KMS-11 (cell line): Measurements from ENCODE around the gene ECSCR.
A peak's percentile ranks its signal among the peaks of the same experiment; 100 is the strongest.
"Not testable (repeated sequence)": the region's sequence is repeated elsewhere in the genome, so short reads cannot be mapped to it uniquely, and the experiment has no call there.

Source experiments
- H2AFZ ChIP-seq: fragments of 200-600 bp; sonication (generic); 2 replicates; pipeline ENCODE4 v1.6.1; 2016; ENCODE audit warnings: antibody characterized with exemption, mixed run types, low read depth
- H3K27ac ChIP-seq: fragments of 200-600 bp; sonication (generic); 2 replicates; pipeline ENCODE4 v1.6.1; 2016; ENCODE audit warnings: mild to moderate bottlenecking, mixed run types
- H3K27me3 ChIP-seq: fragments of 200-600 bp; sonication (generic); 2 replicates; pipeline ENCODE4 v1.6.1; 2017; ENCODE audit warnings: mild to moderate bottlenecking, low read depth, mixed run types, moderate library complexity; ENCODE audit not compliant: insufficient read depth
- H3K36me3 ChIP-seq: fragments of 200-600 bp; sonication (generic); 2 replicates; pipeline ENCODE4 v1.6.1; 2017; ENCODE audit warnings: mild to moderate bottlenecking, mixed run types; ENCODE audit not compliant: insufficient read depth
- H3K4me1 ChIP-seq: fragments of 200-600 bp; sonication (generic); 2 replicates; pipeline ENCODE4 v1.6.1; 2016; ENCODE audit warnings: mild to moderate bottlenecking, low read depth, mixed run types; ENCODE audit not compliant: poor library complexity, severe bottlenecking
- H3K4me2 ChIP-seq: fragments of 200-600 bp; sonication (generic); 2 replicates; pipeline ENCODE4 v1.7.0; 2016; ENCODE audit warnings: mild to moderate bottlenecking, mixed run types
- H3K4me3 ChIP-seq: fragments of 200-600 bp; sonication (generic); IDR thresholded peaks from 2 replicates; pipeline ENCODE4 v1.6.1; 2017; ENCODE audit warnings: low read depth, low read length, mixed read lengths; ENCODE audit not compliant: insufficient read depth
- H3K79me2 ChIP-seq: fragments of 200-600 bp; sonication (generic); 2 replicates; pipeline ENCODE4 v1.6.1; 2016; ENCODE audit warnings: low read depth, mixed run types; ENCODE audit not compliant: insufficient read depth
- H3K9ac ChIP-seq: fragments of 200-600 bp; sonication (generic); 2 replicates; pipeline ENCODE4 v1.6.1; 2016; ENCODE audit warnings: mild to moderate bottlenecking, mixed run types
- H4K20me1 ChIP-seq: fragments of 200-600 bp; sonication (generic); 2 replicates; pipeline ENCODE4 v1.6.1; 2016; ENCODE audit warnings: mild to moderate bottlenecking, mixed run types; ENCODE audit not compliant: insufficient read depth
- TF ChIP-seq, protein P1 (sequence below): fragments of 200-600 bp; sonication (generic); conservative IDR thresholded peaks from 2 replicates; pipeline ENCODE4 v1.6.1; 2017; ENCODE audit warnings: low read depth, mild to moderate bottlenecking, antibody characterized with exemption, low read length, moderate library complexity, mixed read lengths

ECSCR gene

DNA sequence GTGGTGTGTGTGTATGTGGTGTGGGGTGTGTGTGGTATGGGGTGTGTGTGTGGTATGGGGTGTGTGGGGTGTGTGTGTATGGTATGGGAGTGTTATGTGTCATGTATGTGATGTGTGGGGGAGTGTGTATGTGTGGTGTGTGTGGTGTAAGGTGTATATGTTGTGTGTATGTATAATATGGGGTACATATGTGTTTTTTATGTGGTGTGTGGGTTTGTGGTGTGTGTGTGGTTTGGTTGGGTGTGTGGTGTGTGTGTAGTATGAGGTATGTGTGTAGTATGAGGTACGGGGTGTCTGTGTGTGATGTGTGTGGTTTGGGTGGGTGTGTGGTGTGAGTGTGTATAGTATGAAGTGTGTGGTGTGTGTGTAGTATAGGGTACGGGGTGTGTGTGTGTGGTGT, 11.4 kb downstream of the ECSCR start:
- Histone ChIP-seq H3K4me1 (no peaks in the 10 kb centered on the region), H2AFZ (no peak overlapping the region), H3K27ac (no peak overlapping the region), H3K4me2 (no peak overlapping the region), H3K36me3 (no peaks in the 10 kb centered on the region), H3K4me3 (no peak overlapping the region), H3K79me2 (no peaks in the 10 kb centered on the region), H3K27me3 (peaks cover 3% of the 10 kb centered on the region; the same call in 1 of the 2 replicates), H4K20me1 (no peaks in the 10 kb centered on the region), H3K9ac (no peak overlapping the region)
- TF ChIP-seq, protein P1, sequence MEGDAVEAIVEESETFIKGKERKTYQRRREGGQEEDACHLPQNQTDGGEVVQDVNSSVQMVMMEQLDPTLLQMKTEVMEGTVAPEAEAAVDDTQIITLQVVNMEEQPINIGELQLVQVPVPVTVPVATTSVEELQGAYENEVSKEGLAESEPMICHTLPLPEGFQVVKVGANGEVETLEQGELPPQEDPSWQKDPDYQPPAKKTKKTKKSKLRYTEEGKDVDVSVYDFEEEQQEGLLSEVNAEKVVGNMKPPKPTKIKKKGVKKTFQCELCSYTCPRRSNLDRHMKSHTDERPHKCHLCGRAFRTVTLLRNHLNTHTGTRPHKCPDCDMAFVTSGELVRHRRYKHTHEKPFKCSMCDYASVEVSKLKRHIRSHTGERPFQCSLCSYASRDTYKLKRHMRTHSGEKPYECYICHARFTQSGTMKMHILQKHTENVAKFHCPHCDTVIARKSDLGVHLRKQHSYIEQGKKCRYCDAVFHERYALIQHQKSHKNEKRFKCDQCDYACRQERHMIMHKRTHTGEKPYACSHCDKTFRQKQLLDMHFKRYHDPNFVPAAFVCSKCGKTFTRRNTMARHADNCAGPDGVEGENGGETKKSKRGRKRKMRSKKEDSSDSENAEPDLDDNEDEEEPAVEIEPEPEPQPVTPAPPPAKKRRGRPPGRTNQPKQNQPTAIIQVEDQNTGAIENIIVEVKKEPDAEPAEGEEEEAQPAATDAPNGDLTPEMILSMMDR, result no peak

DNA sequence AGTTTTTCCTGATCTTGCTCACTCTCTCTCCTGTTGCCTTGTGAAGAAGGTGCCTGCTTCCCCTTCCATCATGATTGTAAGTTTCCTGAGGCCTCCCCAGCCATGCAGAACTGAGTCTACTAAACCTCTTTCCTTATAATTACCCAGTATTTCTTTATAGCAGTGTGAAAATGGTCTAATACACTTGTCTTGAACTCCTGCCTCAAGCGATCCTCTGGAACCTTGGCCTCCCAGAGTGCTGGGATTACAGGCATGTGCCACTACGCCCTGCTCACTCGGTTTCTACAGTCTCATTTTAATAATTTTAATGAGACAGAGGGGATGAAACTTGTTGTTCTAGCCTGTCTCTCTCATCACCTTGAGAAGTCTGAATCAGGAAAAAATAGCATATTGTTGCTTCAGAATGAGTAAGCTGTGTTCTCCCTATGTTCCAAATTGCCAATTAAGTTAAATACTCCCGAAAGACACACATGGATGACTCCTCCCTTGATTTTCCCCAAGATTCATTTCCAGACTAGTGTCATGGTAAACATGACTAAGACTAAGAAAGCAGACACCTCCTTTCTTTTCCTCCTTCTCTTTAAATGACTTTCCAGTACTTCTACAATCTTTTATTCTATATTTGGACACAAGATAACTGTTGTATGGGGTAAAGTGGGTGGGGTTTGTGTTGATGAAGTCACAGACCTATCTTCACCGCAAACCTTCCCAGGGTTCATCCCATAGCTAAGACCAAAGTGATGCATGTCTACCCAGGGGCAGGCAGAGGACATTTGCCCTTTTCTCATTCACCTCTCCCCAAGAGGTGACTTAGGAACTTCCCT, 15.4 kb downstream of the ECSCR start:
- Histone ChIP-seq H3K4me1 (no peaks in the 10 kb centered on the region), H3K27ac (no peak overlapping the region), H3K27me3 (0 out of 2 replicates have a peak, but pooled peaks cover 3% of the 10 kb centered on the region), H3K36me3 (no peaks in the 10 kb centered on the region), H3K4me3 (no peak overlapping the region), H4K20me1 (no peaks in the 10 kb centered on the region), H3K9ac (no peak overlapping the region), H3K4me2 (no peak overlapping the region), H2AFZ (no peak overlapping the region), H3K79me2 (no peaks in the 10 kb centered on the region)
- TF ChIP-seq, protein P1, result no peak

DNA sequence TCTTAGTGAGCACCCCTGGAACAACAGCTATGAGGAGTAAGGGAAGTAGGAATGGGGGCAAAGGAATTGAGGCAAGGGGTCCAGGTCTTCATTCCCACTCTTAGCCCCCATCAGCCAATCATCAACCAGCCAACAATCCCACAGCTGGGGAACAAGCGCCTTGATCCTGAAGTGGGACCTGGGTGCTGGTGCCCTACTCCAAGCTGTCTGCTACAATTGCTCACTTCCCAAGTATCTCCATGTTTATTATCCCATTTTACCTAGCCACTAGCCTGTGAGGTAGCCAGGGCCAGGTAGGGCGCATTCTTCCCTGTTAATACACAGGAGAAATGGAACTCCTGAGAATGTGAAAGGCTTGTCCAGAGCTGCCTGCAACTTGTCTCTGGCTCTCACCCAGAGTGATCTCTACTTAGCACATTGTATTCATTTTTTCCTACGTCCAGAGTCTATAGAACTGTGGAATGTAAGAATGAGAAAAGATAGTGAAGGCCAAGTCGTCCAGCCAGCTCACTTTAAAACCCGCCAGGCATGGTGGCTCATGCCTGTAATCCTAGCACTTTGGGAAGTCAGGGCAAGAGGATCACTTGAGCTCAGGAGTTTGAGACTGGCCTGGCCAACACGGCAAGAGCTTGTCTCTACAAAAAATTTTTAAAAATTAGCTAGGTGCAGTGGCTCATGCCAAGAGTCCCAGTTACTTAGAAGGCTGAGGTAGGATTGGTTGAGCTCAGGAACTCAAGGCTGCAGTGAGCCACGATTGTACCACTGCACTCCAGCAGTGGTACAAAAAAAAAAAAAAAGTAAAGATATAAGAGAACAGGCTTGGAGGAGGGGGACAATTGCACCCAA, 17.0 kb downstream of the ECSCR start:
- TF ChIP-seq, protein P1, result no peak
- H4K20me1 ChIP-seq, result no peaks in the 10 kb centered on the region
- H3K27me3 ChIP-seq, result 0 out of 2 replicates have a peak, but pooled peaks cover 3% of the 10 kb centered on the region
- H3K4me2 ChIP-seq, result no peak overlapping the region
- H3K9ac ChIP-seq, result no peak overlapping the region
- H3K27ac ChIP-seq, result no peak overlapping the region
- no peaks in the 10 kb centered on the region for H3K36me3 ChIP-seq
- H3K79me2 ChIP-seq, result no peaks in the 10 kb centered on the region
- H3K4me3 ChIP-seq, result no peak overlapping the region
- no peaks in the 10 kb centered on the region for H3K4me1 ChIP-seq
- H2AFZ ChIP-seq, result no peak overlapping the region

DNA sequence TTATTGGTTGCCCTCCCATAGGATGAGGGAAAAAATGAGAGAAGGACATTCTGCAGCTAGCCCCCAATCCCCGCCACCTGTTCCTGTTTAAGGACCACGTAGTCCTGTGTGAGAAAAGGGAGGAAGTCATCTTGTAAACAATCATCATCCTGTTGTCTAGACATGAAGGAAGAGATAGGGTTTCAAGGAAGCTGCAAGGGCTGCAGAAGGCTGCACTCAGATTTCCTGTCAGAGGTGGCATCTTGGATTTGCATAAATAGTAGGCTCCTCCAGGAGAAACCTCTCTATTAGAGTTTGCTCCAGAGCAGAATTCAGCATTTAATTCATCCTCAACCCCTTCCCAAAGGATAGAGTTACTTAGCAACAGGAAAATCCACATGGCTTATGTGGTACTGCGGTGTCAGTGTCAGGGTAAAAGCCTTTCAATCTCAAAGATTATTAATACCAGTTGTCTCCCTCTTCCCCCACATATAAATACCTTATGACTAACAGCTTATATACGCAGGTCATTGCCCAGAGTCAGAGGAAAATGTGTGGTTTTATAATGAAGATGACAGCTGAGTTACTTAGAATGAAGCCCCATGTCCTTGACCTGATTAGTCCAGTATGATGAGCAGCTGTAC, 18.6 kb downstream of the ECSCR start:
- no peaks in the 10 kb centered on the region for H3K79me2 ChIP-seq
- TF ChIP-seq, protein P1, result no peak
- H3K4me2 ChIP-seq, result no peak overlapping the region
- no peaks in the 10 kb centered on the region for H4K20me1 ChIP-seq
- H3K4me3 ChIP-seq, result no peak overlapping the region
- H3K36me3 ChIP-seq, result no peaks in the 10 kb centered on the region
- H3K27ac ChIP-seq, result no peak overlapping the region
- no peak overlapping the region for H3K9ac ChIP-seq
- H3K4me1 ChIP-seq, result peaks cover 7% of the 10 kb centered on the region
- 0 out of 2 replicates have a peak, but pooled peaks cover 3% of the 10 kb centered on the region for H3K27me3 ChIP-seq
- no peak overlapping the region for H2AFZ ChIP-seq

DNA sequence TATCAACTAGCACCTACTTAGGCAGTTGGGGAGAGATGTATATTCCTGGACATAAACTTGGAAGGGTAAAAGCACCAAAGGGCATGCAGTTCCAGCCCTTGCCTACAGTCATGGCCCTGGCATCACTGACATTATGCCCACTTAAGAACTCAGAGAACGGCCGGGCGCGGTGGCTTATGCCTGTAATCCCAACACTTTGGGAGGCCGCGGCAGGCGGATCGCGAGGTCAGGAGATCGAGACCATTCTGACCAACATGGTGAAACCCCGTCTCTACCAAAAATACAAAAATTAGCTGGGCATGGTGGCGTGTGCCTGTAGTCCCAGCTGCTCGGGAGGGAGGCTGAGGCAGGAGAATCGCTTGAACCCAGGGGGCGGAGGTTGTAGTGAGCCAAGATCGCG, 22.1 kb downstream of the ECSCR start:
- not testable (repeated sequence) for H3K27me3 ChIP-seq, H3K4me3 ChIP-seq, H4K20me1 ChIP-seq, H3K36me3 ChIP-seq, H3K9ac ChIP-seq, H3K79me2 ChIP-seq, H3K4me2 ChIP-seq, H3K27ac ChIP-seq
- H3K4me1 ChIP-seq, result peaks cover 29% of the 10 kb centered on the region
- H2AFZ ChIP-seq, result peak overlapping the region; percentile 97; the same call in 1 of the 2 replicates
